A673 (cell line): Measurements from ENCODE around the gene SLC25A39. TPM values are rescaled to one million over a fixed set of nuclear protein-coding genes. Genes with fewer than 3 reads are reported as not detected.

Experiments used
- BruUV-seq: library from RNA; stranded (reverse); fragments of 400-500 nt; replicated peaks from 2 replicates; lab custom pipeline; 2021; lab: Mats Ljungman, UMichigan
- CTCF ChIA-PET: fragments of 300-600 bp; sonication (Branson Sonifier 250); formaldehyde crosslinking; loops from one replicate; lab custom pipeline; 2022; ENCODE audit warnings: antibody characterized with exemption; lab: Charles Lee
- POLR2A ChIA-PET: fragments of 300-600 bp; sonication (Branson Sonifier 250); formaldehyde crosslinking; loops from one replicate; lab custom pipeline; 2022; ENCODE audit warnings: antibody characterized with exemption; ENCODE audit not compliant: low non-redundant PET; lab: Charles Lee
- DNase-seq: peaks from one replicate; pipeline ENCODE4 v3.0.0-alpha.2; 2015; ENCODE audit warnings: low spot score
- H3K27ac ChIP-seq: fragments of 200-600 bp; sonication (generic); 2 replicates; pipeline ENCODE4 v1.5.1; 2016; ENCODE audit warnings: mixed run types, low read depth, mild to moderate bottlenecking, mixed read lengths, antibody characterized with exemption, low read length; ENCODE audit not compliant: poor library complexity, severe bottlenecking
- H3K27me3 ChIP-seq: fragments of 200-600 bp; sonication (generic); replicated peaks from 2 replicates; pipeline ENCODE4 v1.6.1; 2017; ENCODE audit warnings: mixed run types, low read depth, mild to moderate bottlenecking, mixed read lengths, antibody characterized with exemption, low read length; ENCODE audit not compliant: insufficient read depth, poor library complexity
- H3K36me3 ChIP-seq: fragments of 200-600 bp; sonication (generic); 2 replicates; pipeline ENCODE4 v1.6.1; 2016; ENCODE audit warnings: mixed run types, mild to moderate bottlenecking, mixed read lengths, antibody characterized with exemption, low read length; ENCODE audit not compliant: insufficient read depth, poor library complexity, severe bottlenecking
- H3K4me1 ChIP-seq: fragments of 200-600 bp; sonication (generic); 2 replicates; pipeline ENCODE4 v1.6.1; 2017; ENCODE audit warnings: mixed run types, mild to moderate bottlenecking, mixed read lengths, antibody characterized with exemption, low read length; ENCODE audit not compliant: insufficient read depth, poor library complexity, severe bottlenecking
- H3K4me3 ChIP-seq: fragments of 200-600 bp; sonication (generic); 2 replicates; pipeline ENCODE4 v1.5.1; 2016; ENCODE audit warnings: low read depth, mixed run types, mild to moderate bottlenecking, mixed read lengths, low read length; ENCODE audit not compliant: poor library complexity, severe bottlenecking
- H3K9me3 ChIP-seq: fragments of 200-600 bp; sonication (generic); 2 replicates; pipeline ENCODE4 v1.6.1; 2016; ENCODE audit warnings: mixed run types, low read depth, mild to moderate bottlenecking, mixed read lengths, antibody characterized with exemption, low read length; ENCODE audit not compliant: poor library complexity, severe bottlenecking
- EZH2 ChIP-seq: fragments of 200-600 bp; sonication (generic); IDR thresholded peaks from 2 replicates; pipeline ENCODE4 v1.6.1; 2017; ENCODE audit warnings: borderline replicate concordance, low read depth, mild to moderate bottlenecking, mixed read lengths, antibody characterized with exemption, low read length; ENCODE audit not compliant: poor library complexity, severe bottlenecking
- intact Hi-C: fragments of 100-400 bp; cut with micrococcal nuclease; formaldehyde crosslinking; loops from one replicate; pipeline ENCODE4 v1.10.0; 2022; ENCODE audit not compliant: unreplicated experiment
- total RNA-seq: library from RNA; stranded (reverse); gene quantifications from 2 replicates; pipeline ENCODE4 v1.2.3, GENCODE V29; 2021
- TF ChIP-seq, protein P1 (sequence below): fragments of 300-800, 200-600 bp; sonication (generic); conservative IDR thresholded peaks from 2 replicates; pipeline ENCODE4 v1.5.1; 2017; ENCODE audit warnings: low read depth, mild to moderate bottlenecking, antibody characterized with exemption, low read length, moderate library complexity, mixed read lengths

Gene SLC25A39
- total RNA-seq, 1 experiment from 2014 or later, result 75.5 TPM

DNA sequence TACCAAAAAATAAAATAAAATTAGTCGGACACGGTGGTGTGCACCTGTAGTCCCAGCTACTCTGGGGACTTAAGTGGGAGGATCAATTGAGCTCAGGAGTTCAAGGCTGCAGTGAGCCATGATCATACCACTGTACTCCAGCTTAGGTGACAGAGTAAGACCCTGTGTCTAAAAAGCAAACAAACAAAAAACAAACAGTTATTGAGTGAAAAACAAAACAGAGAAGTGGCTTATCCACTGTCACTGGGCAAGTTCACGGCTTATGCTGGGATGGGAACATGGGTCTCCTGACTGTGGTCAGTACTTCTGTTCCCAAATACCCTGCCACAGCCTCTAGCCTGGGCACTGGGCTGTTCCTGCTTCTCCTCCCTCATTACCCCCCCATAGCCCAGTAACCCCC is 10.9 kb upstream of the SLC25A39 start:
- TF ChIP-seq, protein P1, sequence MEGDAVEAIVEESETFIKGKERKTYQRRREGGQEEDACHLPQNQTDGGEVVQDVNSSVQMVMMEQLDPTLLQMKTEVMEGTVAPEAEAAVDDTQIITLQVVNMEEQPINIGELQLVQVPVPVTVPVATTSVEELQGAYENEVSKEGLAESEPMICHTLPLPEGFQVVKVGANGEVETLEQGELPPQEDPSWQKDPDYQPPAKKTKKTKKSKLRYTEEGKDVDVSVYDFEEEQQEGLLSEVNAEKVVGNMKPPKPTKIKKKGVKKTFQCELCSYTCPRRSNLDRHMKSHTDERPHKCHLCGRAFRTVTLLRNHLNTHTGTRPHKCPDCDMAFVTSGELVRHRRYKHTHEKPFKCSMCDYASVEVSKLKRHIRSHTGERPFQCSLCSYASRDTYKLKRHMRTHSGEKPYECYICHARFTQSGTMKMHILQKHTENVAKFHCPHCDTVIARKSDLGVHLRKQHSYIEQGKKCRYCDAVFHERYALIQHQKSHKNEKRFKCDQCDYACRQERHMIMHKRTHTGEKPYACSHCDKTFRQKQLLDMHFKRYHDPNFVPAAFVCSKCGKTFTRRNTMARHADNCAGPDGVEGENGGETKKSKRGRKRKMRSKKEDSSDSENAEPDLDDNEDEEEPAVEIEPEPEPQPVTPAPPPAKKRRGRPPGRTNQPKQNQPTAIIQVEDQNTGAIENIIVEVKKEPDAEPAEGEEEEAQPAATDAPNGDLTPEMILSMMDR, result no peak
- no peak for TF ChIP-seq EZH2
- Histone ChIP-seq H3K27me3 (no peaks in the 10 kb centered on the region), H3K9me3 (no peaks in the 10 kb centered on the region), H3K4me3 (no peak overlapping the region), H3K4me1 (no peaks in the 10 kb centered on the region), H3K36me3 (no peaks in the 10 kb centered on the region), H3K27ac (no peak overlapping the region)
- DNase-seq, result no peak
- POLR2A ChIA-PET, result no interaction called here
- intact Hi-C loops, result no loop called here
- BruUV-seq, result no TSS peak
- CTCF ChIA-PET, result interaction anchor here (0.7 kb wide), 1 partner anchor 11 kb away, joined by 3 read pairs; no protein-coding TSS in a partner anchor

DNA sequence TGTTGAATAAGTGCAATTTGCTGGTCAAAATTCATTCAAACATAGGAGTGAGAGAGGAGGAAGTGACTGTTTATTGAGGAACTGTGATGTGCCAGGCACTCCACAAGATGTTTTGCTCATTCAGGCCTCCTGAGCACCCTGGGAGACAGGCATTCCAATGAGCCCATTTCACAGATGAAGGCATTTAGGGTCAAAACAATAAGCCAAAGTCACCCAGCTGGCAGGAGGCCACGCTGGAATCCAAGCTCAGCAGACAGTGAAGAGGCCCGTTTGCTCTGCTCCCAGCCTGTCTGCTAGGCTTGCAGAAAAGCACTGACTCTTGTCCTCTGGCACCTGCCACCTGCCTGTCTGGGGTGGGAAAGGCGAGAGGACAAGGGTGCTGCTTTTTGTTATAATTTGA is 10.1 kb upstream of the SLC25A39 start:
- ChIA-PET CTCF (no interaction called here), POLR2A (no interaction called here)
- no peaks in the 10 kb centered on the region for H3K27me3 ChIP-seq
- BruUV-seq, result no TSS peak
- TF ChIP-seq, protein P1, result no peak
- TF ChIP-seq EZH2, result no peak
- H3K4me3 ChIP-seq, result no peak overlapping the region
- H3K4me1 ChIP-seq, result no peaks in the 10 kb centered on the region
- intact Hi-C loops, result no loop called here
- no peaks in the 10 kb centered on the region for H3K36me3 ChIP-seq
- no peak for DNase-seq
- H3K9me3 ChIP-seq, result no peaks in the 10 kb centered on the region
- no peak overlapping the region for H3K27ac ChIP-seq

DNA sequence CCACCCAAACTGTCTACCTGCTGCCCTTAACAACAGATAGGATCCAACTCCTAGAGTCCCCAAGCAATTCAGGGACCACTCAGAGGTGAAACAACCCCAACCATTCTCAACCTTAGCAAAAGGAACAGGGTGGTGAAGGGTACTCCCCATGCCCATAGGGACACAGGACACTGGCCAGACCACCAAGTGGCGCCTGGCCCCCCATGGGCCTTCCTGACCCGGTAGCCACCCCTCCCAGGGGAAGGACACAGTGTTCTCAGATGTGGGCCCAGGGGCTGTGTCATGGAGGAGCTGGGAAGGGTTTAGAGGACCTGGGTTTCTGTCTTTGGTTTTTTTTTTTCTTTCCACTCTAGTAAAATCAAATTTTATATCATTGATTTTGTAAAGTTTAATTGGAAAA is 9.7 kb upstream of the SLC25A39 start:
- intact Hi-C loops, result no loop called here
- no peaks in the 10 kb centered on the region for H3K9me3 ChIP-seq
- POLR2A ChIA-PET, result no interaction called here

More for the DNA sequence above, 9.7 kb upstream of the SLC25A39 start:
- CTCF ChIA-PET, result no interaction called here
- Histone ChIP-seq H3K4me3 (no peak overlapping the region), H3K27ac (no peak overlapping the region), H3K27me3 (no peaks in the 10 kb centered on the region), H3K4me1 (no peaks in the 10 kb centered on the region), H3K36me3 (no peaks in the 10 kb centered on the region)
- TF ChIP-seq, protein P1, result no peak
- no peak for TF ChIP-seq EZH2
- BruUV-seq, result no TSS peak
- DNase-seq, result no peak
